ENCODE measurements around the gene PLCB1. TPM values are rescaled to one million over a fixed set of nuclear protein-coding genes. Genes with fewer than 3 reads are reported as not detected.

PLCB1 gene
- total and polyA plus RNA-seq, 2 donors (not counting 3 experiments of a cell fraction or from before 2014, with no cell fraction given): 10.2 to 53.4 TPM

DNA sequence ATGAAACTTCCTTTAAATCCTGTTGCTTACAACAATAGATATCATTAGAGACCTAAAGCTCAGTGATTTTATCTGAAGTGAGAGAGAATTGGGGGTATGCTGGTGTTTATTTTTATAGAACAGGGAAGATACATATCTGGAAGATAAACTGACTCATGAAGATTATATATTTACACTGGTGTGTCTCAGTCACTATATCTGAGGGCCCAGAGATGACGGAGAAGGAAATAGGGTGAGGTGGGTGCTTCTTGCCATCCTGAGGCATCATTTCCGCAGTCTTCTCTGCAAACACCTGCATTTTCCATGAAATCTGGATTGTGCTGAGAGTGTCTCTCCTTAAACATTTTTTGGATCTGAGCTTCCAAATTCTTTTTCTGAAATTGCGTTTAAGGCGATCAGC, 5.9 kb upstream of the PLCB1 start:
- Histone ChIP-seq H3K79me2 (ENCODE audit: control insufficient read depth, insufficient read depth, low read length) (no peaks in the 10 kb centered on the region), H3K4me1 (ENCODE audit: control insufficient read depth, extremely low read depth, insufficient read depth, low read length) (no peaks in the 10 kb centered on the region), H3K4me2 (ENCODE audit: insufficient read depth, low read length) (no peak overlapping the region), H3K27ac (ENCODE audit: insufficient read depth, low read depth, low read length) (no peak overlapping the region), H4K20me1 (replicated peaks; ENCODE audit: control insufficient read depth, extremely low read depth, insufficient read depth, low read length) (no peaks in the 10 kb centered on the region), H2AFZ (ENCODE audit: low read depth, low read length) (no peak overlapping the region), H3K9me1 (replicated peaks; ENCODE audit: control insufficient read depth, extremely low read depth, insufficient read depth, low read length) (no peaks in the 10 kb centered on the region), H3K9me3 (replicated peaks; ENCODE audit: control insufficient read depth, insufficient read depth, low read length) (no peaks in the 10 kb centered on the region), H3K4me3 (replicated peaks in 1 of 3; ENCODE audit: insufficient read depth in 1 of 3, low read depth in 1 of 3, low read length in 3 of 3) (no peak overlapping the region), H3K9ac (replicated peaks; ENCODE audit: extremely low read depth, insufficient read depth, low read length) (no peak overlapping the region), H3K36me3 (ENCODE audit: control insufficient read depth in 2 of 2, extremely low read depth in 1 of 2, insufficient read depth in 2 of 2, low read length in 2 of 2) (no peaks in the 10 kb centered on the region), H3K27me3 (ENCODE audit: control insufficient read depth in 2 of 2, insufficient read depth in 2 of 2, low read length in 2 of 2) (no peaks in the 10 kb centered on the region)
- no peak for FAIRE-seq
- BruUV-seq (replicated peaks): no TSS peak
- TF ChIP-seq GATA2 (IDR thresholded peaks at IDR 0.05; ENCODE audit: insufficient read depth, insufficient read length, low read depth, low read length): peak; percentile 14
- no peak for TF ChIP-seq POLR2A (IDR thresholded peaks at IDR 0.05; ENCODE audit: low read depth, low read length)
- no peak for DNase-seq (ENCODE audit: low read depth, low spot score)
- dilution Hi-C loops (cut with MboI; ENCODE audit: extremely low pct_ligation_motif_present, low sequenced_read_pairs) (no loop called here), intact Hi-C loops (cut with micrococcal nuclease) (no loop called here)
- POLR2A ChIA-PET: no interaction called here
- CTCF ChIA-PET: interaction anchor here (1.2 to 13.3 kb wide), 5 partner anchors 68 to 594 kb away, joined by 3 to 210 read pairs (median 4); no protein-coding TSS in a partner anchor

DNA sequence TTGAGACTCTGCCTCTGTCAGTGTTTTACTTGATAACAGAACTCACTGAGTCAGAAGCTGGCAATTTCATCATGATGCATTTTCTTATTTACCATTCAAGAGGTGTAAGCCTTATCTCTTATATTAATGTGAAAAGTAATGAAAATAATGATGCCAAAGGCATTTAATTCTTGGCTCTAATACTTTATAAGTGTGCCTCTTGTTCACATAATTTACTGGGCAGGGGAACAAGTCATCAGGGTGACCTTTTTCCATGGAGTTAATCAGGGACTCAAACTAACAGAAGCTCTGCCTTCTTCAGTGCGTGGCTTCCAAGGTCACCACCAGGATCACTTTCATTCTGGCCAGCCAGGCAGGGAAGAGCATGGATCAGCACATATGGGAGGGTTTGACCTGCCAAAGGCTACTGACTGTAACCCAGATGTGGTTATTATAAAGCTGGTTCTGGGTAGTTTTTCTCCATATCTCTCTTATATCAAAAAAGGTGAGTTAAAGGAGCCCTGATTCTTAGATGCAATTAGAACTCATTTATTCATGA, 5.2 kb upstream of the PLCB1 start:
- Histone ChIP-seq H3K9me1 (replicated peaks; ENCODE audit: control insufficient read depth, extremely low read depth, insufficient read depth, low read length) (no peaks in the 10 kb centered on the region), H3K79me2 (ENCODE audit: control insufficient read depth, insufficient read depth, low read length) (no peaks in the 10 kb centered on the region), H3K4me3 (replicated peaks in 1 of 3; ENCODE audit: insufficient read depth in 1 of 3, low read depth in 1 of 3, low read length in 3 of 3) (no peak overlapping the region), H3K27ac (ENCODE audit: insufficient read depth, low read depth, low read length) (no peak overlapping the region), H3K27me3 (ENCODE audit: control insufficient read depth in 2 of 2, insufficient read depth in 2 of 2, low read length in 2 of 2) (no peaks in the 10 kb centered on the region), H2AFZ (ENCODE audit: low read depth, low read length) (no peak overlapping the region), H3K36me3 (ENCODE audit: control insufficient read depth in 2 of 2, extremely low read depth in 1 of 2, insufficient read depth in 2 of 2, low read length in 2 of 2) (no peaks in the 10 kb centered on the region), H3K9ac (replicated peaks; ENCODE audit: extremely low read depth, insufficient read depth, low read length) (no peak overlapping the region), H3K4me2 (ENCODE audit: insufficient read depth, low read length) (no peak overlapping the region), H3K4me1 (ENCODE audit: control insufficient read depth, extremely low read depth, insufficient read depth, low read length) (no peaks in the 10 kb centered on the region), H4K20me1 (replicated peaks; ENCODE audit: control insufficient read depth, extremely low read depth, insufficient read depth, low read length) (no peaks in the 10 kb centered on the region), H3K9me3 (replicated peaks; ENCODE audit: control insufficient read depth, insufficient read depth, low read length) (no peaks in the 10 kb centered on the region)
- TF ChIP-seq EZH2 (IDR thresholded peaks at IDR 0.05; ENCODE audit: borderline replicate concordance, low read depth, low read length, severe bottlenecking) (no peak), JUN (IDR thresholded peaks at IDR 0.05; ENCODE audit: borderline replicate concordance, insufficient read depth, insufficient read length, low read depth) (no peak), GATA2 (IDR thresholded peaks at IDR 0.05; ENCODE audit: insufficient read depth, insufficient read length, low read depth, low read length) (no peak), MYC (IDR thresholded peaks at IDR 0.05; ENCODE audit: low read depth, low read length) (no peak), POLR2AphosphoS5 (IDR thresholded peaks at IDR 0.05; ENCODE audit: insufficient read depth, low read depth, low read length) (no peak), POLR2A (IDR thresholded peaks at IDR 0.05; ENCODE audit: low read depth, low read length) (no peak), FOS (IDR thresholded peaks at IDR 0.05; ENCODE audit: borderline replicate concordance, insufficient read depth, low read length) (no peak)
- TF ChIP-seq, protein P1, sequence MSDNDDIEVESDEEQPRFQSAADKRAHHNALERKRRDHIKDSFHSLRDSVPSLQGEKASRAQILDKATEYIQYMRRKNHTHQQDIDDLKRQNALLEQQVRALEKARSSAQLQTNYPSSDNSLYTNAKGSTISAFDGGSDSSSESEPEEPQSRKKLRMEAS (IDR thresholded peaks at IDR 0.05; ENCODE audit: insufficient read depth, insufficient read length): no peak
- TF ChIP-seq, protein P2, sequence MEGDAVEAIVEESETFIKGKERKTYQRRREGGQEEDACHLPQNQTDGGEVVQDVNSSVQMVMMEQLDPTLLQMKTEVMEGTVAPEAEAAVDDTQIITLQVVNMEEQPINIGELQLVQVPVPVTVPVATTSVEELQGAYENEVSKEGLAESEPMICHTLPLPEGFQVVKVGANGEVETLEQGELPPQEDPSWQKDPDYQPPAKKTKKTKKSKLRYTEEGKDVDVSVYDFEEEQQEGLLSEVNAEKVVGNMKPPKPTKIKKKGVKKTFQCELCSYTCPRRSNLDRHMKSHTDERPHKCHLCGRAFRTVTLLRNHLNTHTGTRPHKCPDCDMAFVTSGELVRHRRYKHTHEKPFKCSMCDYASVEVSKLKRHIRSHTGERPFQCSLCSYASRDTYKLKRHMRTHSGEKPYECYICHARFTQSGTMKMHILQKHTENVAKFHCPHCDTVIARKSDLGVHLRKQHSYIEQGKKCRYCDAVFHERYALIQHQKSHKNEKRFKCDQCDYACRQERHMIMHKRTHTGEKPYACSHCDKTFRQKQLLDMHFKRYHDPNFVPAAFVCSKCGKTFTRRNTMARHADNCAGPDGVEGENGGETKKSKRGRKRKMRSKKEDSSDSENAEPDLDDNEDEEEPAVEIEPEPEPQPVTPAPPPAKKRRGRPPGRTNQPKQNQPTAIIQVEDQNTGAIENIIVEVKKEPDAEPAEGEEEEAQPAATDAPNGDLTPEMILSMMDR (IDR thresholded peaks at IDR 0.05; ENCODE audit: extremely low read depth in 1 of 2, insufficient read depth in 1 of 2, low read depth in 1 of 2, low read length in 2 of 2): no peak
- POLR2A ChIA-PET: interaction anchor here (0.6 kb wide), 1 partner anchor 578 kb away, joined by 4 read pairs; no protein-coding TSS in a partner anchor
- CTCF ChIA-PET: interaction anchor here (0.7 to 13.3 kb wide), 9 partner anchors 21 to 594 kb away, joined by 3 to 210 read pairs (median 3); no protein-coding TSS in a partner anchor
- no TSS peak for BruUV-seq (replicated peaks)
- DNase-seq (ENCODE audit: low read depth, low spot score) (no peak), FAIRE-seq (no peak)
- intact Hi-C loops (cut with micrococcal nuclease): no loop called here
- dilution Hi-C loops (cut with MboI; ENCODE audit: extremely low pct_ligation_motif_present, low sequenced_read_pairs): no loop called here
